ENCODE results near the gene TRDN.

- TF ChIP-seq CTCF (conservative IDR thresholded peaks at IDR 0.05 in 1 of 2, IDR thresholded peaks at IDR 0.05 in 1 of 2; ENCODE audit: extremely low read depth in 1 of 2, insufficient read depth in 1 of 2, low read depth in 1 of 2, low read length in 2 of 2): no peak
- no peak for TF ChIP-seq EZH2 (IDR thresholded peaks at IDR 0.05; ENCODE audit: borderline replicate concordance, low read length)
Observed at GRCh38 chr6:123547216-123547978, 89.4 kb downstream of the TRDN start.

Data from mammary epithelial cell (primary cell).